ENCODE results near the gene GALK2.

DNA sequence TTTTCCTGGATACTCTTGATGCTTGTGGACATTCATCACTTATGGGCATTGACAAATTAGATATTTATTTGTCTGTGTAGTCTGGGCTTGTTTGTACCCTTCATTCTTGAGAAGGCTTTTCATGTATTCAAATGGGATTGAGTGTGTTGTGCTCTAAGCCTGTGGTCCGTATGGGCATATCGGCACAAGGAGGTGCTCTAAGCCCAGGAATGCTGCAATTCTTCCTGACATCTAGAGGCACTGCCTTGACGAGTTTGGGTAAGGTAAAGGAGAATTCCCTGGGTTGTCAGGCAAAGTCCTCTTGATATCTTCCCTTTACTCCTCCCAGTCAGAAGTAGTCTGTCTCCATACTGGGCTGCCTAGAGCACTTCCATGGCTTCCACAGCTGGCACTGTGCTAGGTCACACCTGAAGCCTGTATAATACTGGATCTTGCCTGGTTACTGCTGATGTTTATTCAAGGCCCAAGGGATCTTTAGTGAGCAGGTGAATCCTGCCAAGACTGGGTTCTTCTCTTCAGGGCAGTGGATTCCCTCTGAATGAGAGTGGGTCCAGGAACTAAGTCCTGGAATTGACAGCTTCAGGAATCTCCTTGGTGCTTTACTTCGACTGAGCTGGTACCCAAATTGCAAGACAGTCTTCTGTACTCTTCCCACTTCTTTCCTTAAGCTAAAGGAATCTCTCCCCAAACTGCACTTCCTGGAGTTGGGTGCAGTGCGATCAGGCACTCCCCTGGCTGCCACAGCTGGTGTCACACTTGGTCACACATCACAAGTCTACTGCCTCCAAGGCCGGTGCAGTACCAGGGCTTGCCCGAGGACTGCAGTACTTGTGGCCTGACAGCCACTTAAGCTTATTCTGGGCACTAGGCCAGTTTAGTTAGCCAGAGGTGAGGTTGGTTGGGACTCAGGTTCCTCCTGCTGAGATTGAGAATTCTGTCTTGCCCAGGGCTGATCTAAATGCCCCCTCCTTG lies 46.0 kb downstream of the GALK2 start:
- TF ChIP-seq CTCF (conservative IDR thresholded peaks at IDR 0.05; ENCODE audit: low read depth, low read length): 0 out of 2 replicates have a peak, but pooled peaks have one; percentile 19
- no peak for TF ChIP-seq EZH2 (IDR thresholded peaks at IDR 0.05; ENCODE audit: borderline replicate concordance, low read depth, low read length, poor library complexity, severe bottlenecking)
